ENCODE results near the gene DST.

DNA sequence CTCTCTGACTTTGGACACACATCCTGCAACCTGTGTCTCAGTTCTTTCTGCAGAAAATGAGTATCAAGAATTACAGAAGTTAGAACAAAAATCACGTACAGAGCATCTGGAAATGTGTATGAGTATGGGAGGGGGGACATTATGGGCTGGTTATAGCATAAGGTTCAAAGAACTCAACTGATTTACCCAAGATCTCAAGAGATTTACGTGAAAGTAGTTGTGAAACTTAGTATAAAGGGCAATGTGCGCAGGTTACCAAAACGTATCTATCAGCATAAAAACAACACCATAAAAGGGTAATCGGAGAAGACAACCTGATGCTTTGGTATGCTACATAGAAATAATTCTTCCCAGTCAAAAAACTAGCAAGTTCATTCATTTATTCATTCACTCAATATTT lies 15.6 kb upstream of the DST start:
- TF ChIP-seq POLR2A (IDR thresholded peaks at IDR 0.05): no peak
- TF ChIP-seq, protein P1, sequence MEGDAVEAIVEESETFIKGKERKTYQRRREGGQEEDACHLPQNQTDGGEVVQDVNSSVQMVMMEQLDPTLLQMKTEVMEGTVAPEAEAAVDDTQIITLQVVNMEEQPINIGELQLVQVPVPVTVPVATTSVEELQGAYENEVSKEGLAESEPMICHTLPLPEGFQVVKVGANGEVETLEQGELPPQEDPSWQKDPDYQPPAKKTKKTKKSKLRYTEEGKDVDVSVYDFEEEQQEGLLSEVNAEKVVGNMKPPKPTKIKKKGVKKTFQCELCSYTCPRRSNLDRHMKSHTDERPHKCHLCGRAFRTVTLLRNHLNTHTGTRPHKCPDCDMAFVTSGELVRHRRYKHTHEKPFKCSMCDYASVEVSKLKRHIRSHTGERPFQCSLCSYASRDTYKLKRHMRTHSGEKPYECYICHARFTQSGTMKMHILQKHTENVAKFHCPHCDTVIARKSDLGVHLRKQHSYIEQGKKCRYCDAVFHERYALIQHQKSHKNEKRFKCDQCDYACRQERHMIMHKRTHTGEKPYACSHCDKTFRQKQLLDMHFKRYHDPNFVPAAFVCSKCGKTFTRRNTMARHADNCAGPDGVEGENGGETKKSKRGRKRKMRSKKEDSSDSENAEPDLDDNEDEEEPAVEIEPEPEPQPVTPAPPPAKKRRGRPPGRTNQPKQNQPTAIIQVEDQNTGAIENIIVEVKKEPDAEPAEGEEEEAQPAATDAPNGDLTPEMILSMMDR (IDR thresholded peaks at IDR 0.05): no peak
- TF ChIP-seq POLR2AphosphoS5 (IDR thresholded peaks at IDR 0.05): no peak
- TF ChIP-seq EP300 (IDR thresholded peaks at IDR 0.05): no peak
